Endodermal cell (in vitro differentiated cells): Measurements from ENCODE around the gene GCH1. TPM values are rescaled to one million over a fixed set of nuclear protein-coding genes. Genes with fewer than 3 reads are reported as not detected.

Experiments
- DNase-seq: peaks from one replicate; pipeline ENCODE4 v3.0.0-alpha.2; 2017
- H3K27ac ChIP-seq: 2 replicates; pipeline ENCODE4 v1.5.1; 2013; ENCODE audit warnings: mild to moderate bottlenecking, low read depth, low read length, moderate library complexity
- H3K27me3 ChIP-seq: 2 replicates; pipeline ENCODE4 v1.6.1; 2013; ENCODE audit warnings: mild to moderate bottlenecking, low read length, moderate library complexity; ENCODE audit not compliant: insufficient read depth, control insufficient read depth, poor library complexity, severe bottlenecking
- H3K36me3 ChIP-seq: 2 replicates; pipeline ENCODE4 v1.7.0; 2013; ENCODE audit warnings: mild to moderate bottlenecking, low read length, moderate library complexity; ENCODE audit not compliant: control insufficient read depth, insufficient read depth
- H3K4me1 ChIP-seq: one replicate; pipeline ENCODE4 v1.7.0; 2013; ENCODE audit warnings: low read length; ENCODE audit not compliant: control insufficient read depth, insufficient read depth
- H3K4me3 ChIP-seq: 2 replicates; pipeline ENCODE4 v1.5.1; 2013; ENCODE audit warnings: mild to moderate bottlenecking, low read length, moderate library complexity
- H3K9ac ChIP-seq: 2 replicates; pipeline ENCODE4 v1.6.1; 2013; ENCODE audit warnings: mild to moderate bottlenecking, low read length, moderate library complexity; ENCODE audit not compliant: poor library complexity, severe bottlenecking; ENCODE audit errors: extremely low read depth
- H3K9me3 ChIP-seq: 2 replicates; pipeline ENCODE4 v1.6.1; 2013; ENCODE audit warnings: mild to moderate bottlenecking, low read length, moderate library complexity; ENCODE audit not compliant: control insufficient read depth
- H3K27ac Mint-ChIP-seq: 2 replicates; pipeline ENCODE4 v1.8.0; 2020; ENCODE audit warnings: mixed read lengths
- H3K27me3 Mint-ChIP-seq: 2 replicates; pipeline ENCODE4 v1.8.0; 2021; ENCODE audit warnings: mild to moderate bottlenecking, mixed read lengths; ENCODE audit not compliant: insufficient read depth
- H3K36me3 Mint-ChIP-seq: 2 replicates; pipeline ENCODE4 v1.8.0; 2020; ENCODE audit warnings: low read depth, mixed read lengths
- H3K4me1 Mint-ChIP-seq: 2 replicates; pipeline ENCODE4 v1.8.0; 2020; ENCODE audit warnings: mixed read lengths
- H3K4me3 Mint-ChIP-seq: 2 replicates; pipeline ENCODE4 v1.8.0; 2020; ENCODE audit warnings: mild to moderate bottlenecking, moderate library complexity, mixed read lengths
- H3K9me3 Mint-ChIP-seq: 2 replicates; pipeline ENCODE4 v1.8.0; 2020; ENCODE audit warnings: mild to moderate bottlenecking, mixed read lengths
- WGBS, 2 experiments: methylation state at CpG; one replicate each; pipeline versions ENCODE4 v1.1.5 to v1.1.7; 2013; ENCODE audit warnings: missing lambda C conversion rate in 2 of 2, mixed read lengths in 1 of 2; ENCODE audit not compliant: insufficient coverage in 1 of 2, insufficient read length in 1 of 2; 5-methylcytosine and 5-hydroxymethylcytosine counted together
- total RNA-seq, 2 donors: library from RNA; stranded (reverse); fragmentation: NEBNext Ultra II Directional in 1 of 2; extraction: Animal tissue kit (Norgen Biotek cat#: 25700) in 1 of 2; gene quantifications; 2 replicates in 1 of 2; 3 replicates in 1 of 2; pipeline ENCODE4 v1.2.1, GENCODE V29; 2021
- TF ChIP-seq, protein P1 (sequence below): fragments of 200-600 bp; sonication (generic); conservative IDR thresholded peaks from 2 replicates; pipeline ENCODE4 v1.5.0; 2021; ENCODE audit warnings: antibody characterized with exemption, mild to moderate bottlenecking

The GCH1 gene
- total RNA-seq, 2 donors from 2014 or later, result 18.3 to 18.7 TPM

DNA sequence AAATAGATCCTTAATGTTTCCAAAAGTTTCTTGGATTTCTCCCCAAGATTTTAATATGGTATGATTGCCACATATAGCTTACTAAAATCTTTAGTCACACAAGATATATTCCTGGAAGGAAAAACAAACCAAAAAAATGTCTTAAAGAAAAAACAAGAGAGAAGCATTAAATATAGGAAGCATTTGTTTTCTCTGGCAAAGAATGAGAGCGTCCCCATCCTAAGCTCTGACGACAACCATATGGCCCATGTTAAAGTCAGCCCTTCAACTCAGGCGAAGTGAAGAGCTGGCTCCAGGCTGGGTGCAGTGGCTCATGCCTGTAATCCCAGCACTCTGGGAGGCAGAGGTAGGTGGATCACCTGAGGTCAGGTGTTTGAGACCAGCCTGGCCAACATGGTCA, 35.6 kb downstream of the GCH1 start:
- H3K27ac ChIP-seq, result no peak overlapping the region

GRCh38 chr14:54866588-54866987, 36.0 kb downstream of the GCH1 start:
- no peak overlapping the region for H3K4me3 ChIP-seq
- WGBS, 2 experiments, result 81 to 100% methylated on average over 3 to 4 of the region's 4 CpGs
- Mint-ChIP-seq H3K36me3 (peaks cover 9% of the 10 kb centered on the region), H3K27ac (no peak overlapping the region), H3K4me1 (no peaks in the 10 kb centered on the region), H3K27me3 (peaks cover 4% of the 10 kb centered on the region), H3K4me3 (no peak overlapping the region), H3K9me3 (peaks cover 16% of the 10 kb centered on the region)
- DNase-seq, result no peak
- no peaks in the 10 kb centered on the region for H3K4me1 ChIP-seq
- no peaks in the 10 kb centered on the region for H3K27me3 ChIP-seq
- H3K9ac ChIP-seq, result no peak overlapping the region
- H3K9me3 ChIP-seq, result peaks cover 12% of the 10 kb centered on the region
- H3K27ac ChIP-seq, result no peak overlapping the region
- H3K36me3 ChIP-seq, result peaks cover 17% of the 10 kb centered on the region
- TF ChIP-seq, protein P1, sequence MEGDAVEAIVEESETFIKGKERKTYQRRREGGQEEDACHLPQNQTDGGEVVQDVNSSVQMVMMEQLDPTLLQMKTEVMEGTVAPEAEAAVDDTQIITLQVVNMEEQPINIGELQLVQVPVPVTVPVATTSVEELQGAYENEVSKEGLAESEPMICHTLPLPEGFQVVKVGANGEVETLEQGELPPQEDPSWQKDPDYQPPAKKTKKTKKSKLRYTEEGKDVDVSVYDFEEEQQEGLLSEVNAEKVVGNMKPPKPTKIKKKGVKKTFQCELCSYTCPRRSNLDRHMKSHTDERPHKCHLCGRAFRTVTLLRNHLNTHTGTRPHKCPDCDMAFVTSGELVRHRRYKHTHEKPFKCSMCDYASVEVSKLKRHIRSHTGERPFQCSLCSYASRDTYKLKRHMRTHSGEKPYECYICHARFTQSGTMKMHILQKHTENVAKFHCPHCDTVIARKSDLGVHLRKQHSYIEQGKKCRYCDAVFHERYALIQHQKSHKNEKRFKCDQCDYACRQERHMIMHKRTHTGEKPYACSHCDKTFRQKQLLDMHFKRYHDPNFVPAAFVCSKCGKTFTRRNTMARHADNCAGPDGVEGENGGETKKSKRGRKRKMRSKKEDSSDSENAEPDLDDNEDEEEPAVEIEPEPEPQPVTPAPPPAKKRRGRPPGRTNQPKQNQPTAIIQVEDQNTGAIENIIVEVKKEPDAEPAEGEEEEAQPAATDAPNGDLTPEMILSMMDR, result no peak

More for the DNA sequence above, 35.6 kb downstream of the GCH1 start:
- Histone ChIP-seq H3K9me3 (peaks cover 12% of the 10 kb centered on the region), H3K27me3 (no peaks in the 10 kb centered on the region), H3K9ac (no peak overlapping the region), H3K36me3 (peaks cover 14% of the 10 kb centered on the region), H3K4me1 (no peaks in the 10 kb centered on the region), H3K4me3 (no peak overlapping the region)
- TF ChIP-seq, protein P1, result no peak
- H3K4me1 Mint-ChIP-seq, result no peaks in the 10 kb centered on the region
- peaks cover 9% of the 10 kb centered on the region for H3K36me3 Mint-ChIP-seq
- peaks cover 18% of the 10 kb centered on the region for H3K9me3 Mint-ChIP-seq
- peaks cover 4% of the 10 kb centered on the region for H3K27me3 Mint-ChIP-seq
- no peak overlapping the region for H3K4me3 Mint-ChIP-seq
- WGBS, 2 experiments, result 96% methylated on average over 3 of the region's 3 CpGs
- DNase-seq, result no peak
- no peak overlapping the region for H3K27ac Mint-ChIP-seq

- TF ChIP-seq, protein P1, result no peak
- Histone ChIP-seq H3K4me3 (no peak overlapping the region), H3K4me1 (no peaks in the 10 kb centered on the region), H3K9me3 (peaks cover 7% of the 10 kb centered on the region), H3K9ac (no peak overlapping the region), H3K27ac (no peak overlapping the region), H3K27me3 (no peaks in the 10 kb centered on the region), H3K36me3 (peaks cover 22% of the 10 kb centered on the region)
- Mint-ChIP-seq H3K4me1 (no peaks in the 10 kb centered on the region), H3K36me3 (peaks cover 10% of the 10 kb centered on the region), H3K27me3 (no peaks in the 10 kb centered on the region), H3K27ac (no peak overlapping the region), H3K4me3 (no peak overlapping the region), H3K9me3 (peaks cover 3% of the 10 kb centered on the region)
- DNase-seq, result no peak
These were observed 38.1 kb downstream of the GCH1 start for GRCh38 chr14:54864526-54864925.
